SK-N-MC (cell line): ENCODE measurements around the gene DUSP9.

Experiments
- DNase-seq: peaks from one replicate; pipeline ENCODE4 v3.0.0-alpha.2; 2011; ENCODE audit warnings: low read depth, low spot score
- H3K27ac ChIP-seq: fragments of 200-600 bp; sonication (generic); 2 replicates; pipeline ENCODE4 v1.5.1; 2016; ENCODE audit warnings: mixed run types
- H3K36me3 ChIP-seq: fragments of 200-600 bp; sonication (generic); 2 replicates; pipeline ENCODE4 v1.6.1; 2017; ENCODE audit warnings: antibody characterized with exemption, low read length, mixed read lengths; ENCODE audit not compliant: insufficient read depth
- H3K4me3 ChIP-seq: fragments of 200-600 bp; sonication (generic); 2 replicates; pipeline ENCODE4 v1.5.1; 2016
- H3K9ac ChIP-seq: fragments of 200-600 bp; sonication (generic); 2 replicates; pipeline ENCODE4 v1.8.0; 2017; ENCODE audit warnings: mixed run types, mixed read lengths; ENCODE audit not compliant: insufficient read length
- H3K9me3 ChIP-seq: fragments of 200-600 bp; sonication (generic); 2 replicates; pipeline ENCODE4 v1.6.1; 2017; ENCODE audit warnings: low read depth, mild to moderate bottlenecking, antibody characterized with exemption, low read length, moderate library complexity, mixed read lengths
- EZH2 ChIP-seq: fragments of 200-600 bp; sonication (generic); IDR thresholded peaks from one replicate; pipeline ENCODE4 v1.6.1; 2017; ENCODE audit warnings: antibody characterized with exemption
- FOXP2 ChIP-seq: optimal IDR thresholded peaks from 2 replicates; pipeline ENCODE3; 2011; ENCODE audit warnings: mild to moderate bottlenecking, moderate library complexity; ENCODE audit not compliant: insufficient read depth; ENCODE audit errors: extremely low read length, control extremely low read depth
- POLR2AphosphoS5 ChIP-seq: IDR thresholded peaks from 2 replicates; pipeline ENCODE4 v1.6.1; 2012; ENCODE audit warnings: mild to moderate bottlenecking, low read depth, low read length, borderline replicate concordance

The DUSP9 gene

DNA sequence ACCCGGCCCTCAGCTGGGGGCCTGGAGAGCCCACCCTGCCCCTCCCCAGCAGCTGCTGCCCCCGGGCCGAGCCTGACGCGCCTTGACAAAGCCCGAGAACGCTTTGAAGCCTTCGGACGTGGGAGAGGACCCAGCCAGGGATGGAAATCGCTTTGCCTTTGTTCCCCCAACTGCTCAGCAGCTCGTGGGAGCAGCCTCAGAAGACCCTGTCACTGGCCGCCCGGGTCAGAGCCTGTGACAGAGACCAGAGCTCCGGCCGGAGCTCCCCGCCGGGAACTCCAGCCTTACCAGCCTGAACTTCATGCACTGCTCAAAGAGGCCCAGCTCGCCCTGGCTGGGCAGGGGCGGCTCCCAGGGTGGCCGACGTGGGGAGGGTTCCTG, 38.1 kb downstream of the DUSP9 start:
- Histone ChIP-seq H3K9me3 (no peaks in the 10 kb centered on the region), H3K36me3 (no peaks in the 10 kb centered on the region; the same call in 1 of the 2 replicates), H3K4me3 (no peak overlapping the region), H3K9ac (no peak overlapping the region), H3K27ac (no peak overlapping the region)
- no peak for DNase-seq
- TF ChIP-seq FOXP2, result no peak
- no peak for TF ChIP-seq EZH2
- TF ChIP-seq POLR2AphosphoS5, result no peak

DNA sequence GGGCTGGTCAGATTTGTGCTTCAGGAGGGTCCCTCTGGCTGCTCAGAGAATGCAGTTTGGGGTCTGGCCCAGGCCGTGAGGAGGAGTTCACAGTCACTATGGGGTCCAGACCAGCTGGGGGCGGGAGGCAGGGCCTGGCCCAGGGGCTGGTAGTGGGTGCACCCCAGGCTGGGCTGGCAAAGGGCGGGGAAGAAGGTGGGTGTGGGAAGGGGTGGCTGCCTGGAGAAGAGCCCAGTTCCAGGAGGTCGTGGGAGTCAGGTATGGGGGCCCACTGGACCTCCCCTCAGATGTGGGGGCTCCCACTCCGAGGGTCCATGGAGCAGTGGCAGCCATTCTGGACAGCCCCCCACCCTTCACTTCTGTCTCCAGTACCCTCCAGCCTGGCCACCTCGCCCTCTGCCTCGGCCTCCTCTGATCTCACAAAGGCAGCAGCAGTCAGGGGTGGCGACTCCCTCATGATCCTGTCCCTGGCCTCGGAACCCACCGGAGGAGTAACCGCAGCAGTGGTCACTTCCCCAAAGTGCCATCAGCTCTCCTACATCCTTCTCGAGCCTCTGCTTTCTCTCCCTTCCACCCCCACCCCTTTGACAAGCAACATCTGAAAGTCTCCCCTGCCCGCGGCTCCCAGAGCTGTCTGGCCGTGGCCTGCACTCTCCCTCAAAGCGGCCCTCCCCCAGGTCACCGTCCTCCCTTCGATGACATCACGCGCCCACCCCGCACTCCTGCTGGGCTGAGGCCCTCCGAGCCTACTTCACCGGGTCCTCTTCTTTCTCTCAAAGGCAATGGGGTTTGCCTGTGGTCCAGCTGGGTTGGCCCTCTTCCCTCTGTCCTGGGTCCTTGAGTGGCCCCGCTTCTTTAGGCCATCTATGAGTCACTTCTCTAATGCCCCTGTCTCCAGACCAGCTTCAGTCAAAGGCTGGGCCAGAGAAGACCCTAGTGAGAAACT, 39.0 kb downstream of the DUSP9 start:
- H3K9me3 ChIP-seq, result no peaks in the 10 kb centered on the region
- H3K9ac ChIP-seq, result no peak overlapping the region
- DNase-seq, result no peak
- H3K4me3 ChIP-seq, result no peak overlapping the region
- TF ChIP-seq EZH2 (no peak), POLR2AphosphoS5 (no peak)
- H3K27ac ChIP-seq, result no peak overlapping the region
- no peaks in the 10 kb centered on the region; the same call in 1 of the 2 replicates for H3K36me3 ChIP-seq

DNA sequence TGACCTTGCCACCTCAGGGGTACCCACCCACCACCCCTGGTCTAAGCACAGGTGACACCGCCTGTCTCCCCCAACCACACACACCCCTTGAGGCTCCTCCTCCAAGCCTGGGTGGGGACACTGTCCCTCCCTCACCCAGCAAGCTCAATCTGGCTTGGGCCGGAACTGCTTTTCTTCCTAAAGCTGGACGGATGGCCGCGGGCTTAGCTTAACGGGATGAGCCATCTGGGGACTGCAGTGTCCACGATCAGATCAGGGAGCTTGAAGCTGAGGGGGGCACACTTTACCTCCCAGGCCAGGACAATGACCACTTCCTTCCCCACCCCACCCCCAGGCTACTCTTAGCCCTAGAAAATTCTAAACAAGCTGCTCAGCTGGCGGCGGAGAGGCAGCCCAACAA, 39.7 kb downstream of the DUSP9 start:
- Histone ChIP-seq H3K36me3 (no peaks in the 10 kb centered on the region; the same call in 1 of the 2 replicates), H3K4me3 (no peak overlapping the region), H3K9ac (no peak overlapping the region), H3K27ac (no peak overlapping the region), H3K9me3 (no peaks in the 10 kb centered on the region)
- TF ChIP-seq POLR2AphosphoS5, result no peak
- no peak for DNase-seq

DNA sequence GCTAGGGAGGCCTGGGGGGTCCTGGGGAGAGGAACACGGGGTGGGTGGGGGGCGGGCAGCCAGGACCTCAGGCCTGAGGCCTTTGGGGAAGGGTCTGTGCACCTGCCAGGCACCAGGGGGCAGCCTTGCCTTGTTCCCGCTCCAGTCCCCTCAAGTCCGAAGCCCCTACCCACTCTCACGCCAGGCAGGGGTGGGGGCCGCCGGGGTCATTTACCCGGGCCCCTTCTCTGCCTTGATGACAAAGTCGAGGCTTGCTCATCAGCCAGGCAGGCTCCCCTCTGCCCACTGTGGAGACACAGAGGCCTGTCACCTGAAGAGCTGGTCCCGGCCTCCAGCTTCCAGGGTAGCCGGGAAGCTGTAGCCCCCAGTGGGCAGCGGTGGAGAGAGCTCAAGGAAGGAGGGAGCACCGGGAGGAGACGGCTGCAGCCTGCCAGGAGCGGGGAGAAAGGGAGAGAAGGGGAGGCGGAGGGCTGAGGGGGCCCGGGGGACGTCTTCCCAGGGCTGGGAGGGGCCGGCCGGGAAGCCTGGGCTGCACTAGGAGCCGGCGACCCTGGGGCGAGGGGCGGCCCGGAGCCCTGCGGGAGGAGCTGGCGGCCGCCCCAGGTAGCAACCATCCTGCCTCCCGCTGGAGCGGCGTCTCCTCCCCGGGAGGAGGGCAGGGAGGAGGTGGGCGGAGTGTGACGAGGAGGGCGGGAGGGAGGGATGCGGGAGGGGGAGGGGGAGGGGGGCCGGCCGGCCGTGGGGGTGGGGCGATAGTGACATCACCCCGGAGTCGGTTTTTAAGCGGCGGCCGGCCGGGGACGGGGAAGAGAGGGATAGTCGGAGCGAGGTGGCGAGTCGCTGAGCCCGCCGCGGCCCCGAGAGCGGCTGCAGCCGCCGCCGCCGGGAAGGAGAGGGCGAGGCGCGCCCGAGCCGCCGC, 40.4 kb downstream of the DUSP9 start, which contains the start of gene SLC6A8:
Gene SLC6A8 (plus strand): TSS at position 806 of the 919 bp plus-strand sequence. CDS start 649 bp downstream, outside the sequence.
- Histone ChIP-seq H3K9ac (peak within 1 kb of the TSS; percentile 57), H3K27ac (no peak within 1 kb of the TSS), H3K4me3 (peak within 1 kb of the TSS; percentile 73), H3K36me3 (no peaks in the 10 kb centered on the region; the same call in 1 of the 2 replicates), H3K9me3 (no peaks in the 10 kb centered on the region)
- DNase-seq, result no peak
- TF ChIP-seq EZH2 (no peak), POLR2AphosphoS5 (peak; percentile 59; the same call in 1 of the 2 replicates), FOXP2 (no peak)

DNA sequence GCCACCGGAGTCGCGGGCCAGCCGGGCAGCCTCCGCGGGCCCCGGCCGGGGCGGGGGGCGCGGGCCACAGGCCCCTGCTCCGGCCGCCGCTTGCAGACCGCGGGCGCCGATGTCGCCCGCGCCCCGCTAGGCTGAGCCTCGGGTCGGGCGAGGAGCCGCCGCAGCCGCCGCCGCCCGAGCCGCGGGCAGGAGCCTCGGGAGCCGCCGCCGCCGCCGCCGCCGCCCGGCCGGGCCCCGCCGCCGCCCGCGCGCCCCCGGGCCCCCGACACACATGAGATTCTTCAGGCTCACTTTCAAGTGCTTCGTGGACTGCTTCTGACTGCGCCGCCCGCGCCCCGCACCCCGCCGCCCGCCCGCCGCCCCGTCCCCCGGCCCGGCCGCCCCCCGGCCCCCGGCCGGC, 41.1 kb downstream of the DUSP9 start:
- no peak for TF ChIP-seq EZH2
- no peak for TF ChIP-seq POLR2AphosphoS5
- TF ChIP-seq FOXP2, result no peak
- no peak overlapping the region for H3K9ac ChIP-seq
- no peaks in the 10 kb centered on the region for H3K9me3 ChIP-seq
- no peaks in the 10 kb centered on the region; the same call in 1 of the 2 replicates for H3K36me3 ChIP-seq
- DNase-seq, result no peak
- no peak overlapping the region for H3K27ac ChIP-seq
- H3K4me3 ChIP-seq, result no peak overlapping the region

DNA sequence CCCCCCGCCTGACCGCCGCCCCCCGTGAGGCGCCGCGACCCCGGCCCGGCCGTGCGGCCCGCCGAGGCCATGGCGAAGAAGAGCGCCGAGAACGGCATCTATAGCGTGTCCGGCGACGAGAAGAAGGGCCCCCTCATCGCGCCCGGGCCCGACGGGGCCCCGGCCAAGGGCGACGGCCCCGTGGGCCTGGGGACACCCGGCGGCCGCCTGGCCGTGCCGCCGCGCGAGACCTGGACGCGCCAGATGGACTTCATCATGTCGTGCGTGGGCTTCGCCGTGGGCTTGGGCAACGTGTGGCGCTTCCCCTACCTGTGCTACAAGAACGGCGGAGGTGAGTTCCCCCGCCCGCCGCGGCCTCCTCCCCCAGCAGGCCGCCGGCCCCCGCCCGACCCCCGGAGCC, 41.5 kb downstream of the DUSP9 start:
- TF ChIP-seq POLR2AphosphoS5, result no peak
- TF ChIP-seq FOXP2, result no peak
- TF ChIP-seq EZH2, result no peak
- peak overlapping the region; percentile 73 for H3K4me3 ChIP-seq
- peak overlapping the region; percentile 57 for H3K9ac ChIP-seq
- DNase-seq, result no peak
- no peak overlapping the region for H3K27ac ChIP-seq
- peaks cover 2% of the 10 kb centered on the region; the same call in 1 of the 2 replicates for H3K36me3 ChIP-seq
- no peaks in the 10 kb centered on the region for H3K9me3 ChIP-seq

DNA sequence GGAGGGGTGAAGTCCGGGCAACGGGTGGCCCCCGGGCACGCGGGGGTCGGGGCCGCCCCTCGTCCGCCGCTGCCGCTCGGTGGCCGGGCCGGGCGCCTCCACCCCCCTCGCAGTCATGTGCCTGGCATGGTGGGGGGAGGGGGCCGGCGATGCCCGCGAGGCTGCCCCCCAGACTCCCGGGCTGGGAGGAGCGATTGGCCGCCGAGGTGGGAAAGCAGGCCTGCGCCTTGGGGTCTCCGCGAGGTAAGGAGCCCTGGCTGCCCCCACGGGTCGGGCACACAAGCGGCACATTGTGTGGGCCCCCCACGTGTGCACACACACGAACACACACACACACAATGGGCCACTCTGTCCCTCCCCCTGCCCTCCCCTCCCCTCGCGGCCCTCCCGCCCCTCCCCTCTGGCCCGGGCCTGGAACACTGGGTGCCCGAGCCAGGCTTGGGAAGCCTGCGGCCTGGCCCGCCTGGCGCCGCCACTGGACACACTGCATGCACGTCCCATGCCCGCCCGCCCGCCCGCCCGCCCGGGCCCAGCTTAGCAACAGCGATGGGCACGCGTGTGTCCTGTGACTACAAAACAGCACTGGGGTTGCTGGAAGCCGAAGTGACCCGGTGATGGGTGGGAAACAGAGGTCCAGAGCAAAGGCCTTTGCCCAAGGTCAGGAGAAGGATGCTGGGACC, 42.0 kb downstream of the DUSP9 start:
- no peak overlapping the region for H3K9ac ChIP-seq

More for the DNA sequence above, 42.0 kb downstream of the DUSP9 start:
- no peak for DNase-seq
- Histone ChIP-seq H3K27ac (no peak overlapping the region), H3K4me3 (peak overlapping the region; percentile 73), H3K36me3 (peaks cover 3% of the 10 kb centered on the region; the same call in 1 of the 2 replicates), H3K9me3 (no peaks in the 10 kb centered on the region)
- no peak for TF ChIP-seq EZH2
- no peak for TF ChIP-seq POLR2AphosphoS5
- no peak for TF ChIP-seq FOXP2
